NCI-H510A treated with DMSO at 0.1 percent for 48 hours (cell line): ENCODE results near the gene CAMTA1.
A peak's percentile ranks its signal among the peaks of the same experiment; 100 is the strongest.
"Not testable (repeated sequence)": the region's sequence is repeated elsewhere in the genome, so short reads cannot be mapped to it uniquely, and the experiment has no call there.

Experiments
- DNase-seq: peaks from one replicate; lab custom pipeline; 2025; lab: John Stamatoyannopoulos, UW

CAMTA1 gene

GRCh38 chr1:7409278-7409677 lies 624.0 kb downstream of the CAMTA1 start:
- DNase-seq: no peak

DNA sequence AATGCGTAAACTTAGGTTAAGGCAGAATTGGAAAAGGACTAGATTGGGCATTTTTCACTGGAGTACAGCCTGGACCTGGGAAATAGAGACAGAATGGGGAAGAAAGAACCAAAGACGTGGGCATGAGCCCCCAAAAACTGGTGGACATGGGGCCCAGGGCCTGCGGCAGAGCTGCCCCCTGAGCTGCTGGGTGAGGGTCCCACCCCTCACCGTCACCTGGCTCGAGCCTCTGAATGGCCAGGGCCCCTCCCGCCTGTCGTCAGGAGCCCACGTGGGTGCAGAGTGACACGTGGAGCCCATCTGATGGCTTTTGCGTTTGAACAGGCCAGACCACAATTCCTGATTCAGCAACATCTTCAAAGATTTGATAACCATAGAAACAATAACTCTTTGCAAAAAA lies 624.9 kb downstream of the CAMTA1 start:
- DNase-seq: no peak

DNA sequence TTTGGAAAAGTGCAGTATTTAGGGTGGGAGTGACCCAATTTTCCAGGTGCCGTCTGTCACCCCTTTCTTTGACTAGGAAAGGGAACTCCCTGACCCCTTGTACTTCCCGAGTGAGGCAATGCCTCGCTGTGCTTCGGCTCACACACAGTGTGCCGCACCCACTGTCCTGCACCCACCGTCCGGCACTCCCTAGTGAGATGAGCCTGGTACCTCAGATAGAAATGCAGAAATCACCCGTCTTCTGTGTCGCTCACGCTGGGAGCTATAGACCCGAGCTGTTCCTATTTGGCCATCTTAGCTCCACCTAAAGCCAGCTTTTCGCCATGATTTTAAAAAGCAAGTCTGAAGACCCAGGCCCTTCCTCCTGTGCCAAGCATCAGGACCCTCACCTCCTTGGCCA lies 632.4 kb downstream of the CAMTA1 start:
- DNase-seq: not testable (repeated sequence)

DNA sequence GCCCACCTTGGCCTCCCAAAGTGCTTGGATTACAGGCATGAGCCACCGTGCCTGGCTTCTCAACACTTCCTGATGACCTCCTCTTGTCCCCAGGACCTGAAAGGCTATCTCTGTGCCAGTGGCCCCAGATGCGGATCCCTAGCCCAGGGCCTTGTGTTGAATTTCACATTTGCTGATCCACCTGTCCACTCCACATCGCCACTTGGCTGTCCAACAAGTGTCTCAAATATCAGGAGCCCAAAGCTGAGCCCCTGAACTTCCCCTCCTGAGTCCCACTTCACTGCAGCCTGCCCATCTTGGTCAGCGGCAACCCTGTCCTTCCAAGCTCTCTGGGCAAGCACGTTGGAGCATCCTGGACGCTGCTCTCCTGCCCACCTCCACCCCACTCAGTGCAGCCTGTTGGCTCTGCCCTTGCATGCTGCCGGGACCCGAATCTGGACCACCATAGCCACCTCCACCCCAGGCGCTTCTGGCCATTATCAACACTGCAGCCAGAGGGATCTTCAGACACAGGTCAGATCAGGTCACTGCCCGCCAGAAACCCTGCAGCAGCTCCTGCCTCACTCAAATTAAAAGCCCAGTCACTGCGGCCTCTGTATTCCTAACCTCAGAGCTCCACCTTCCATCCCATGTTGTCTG lies 633.3 kb downstream of the CAMTA1 start:
- DNase-seq: no peak

- no peak for DNase-seq
Observed at GRCh38 chr1:7420098-7420445, 634.8 kb downstream of the CAMTA1 start.

- DNase-seq: no peak
Observed at GRCh38 chr1:7420470-7421100, 635.3 kb downstream of the CAMTA1 start.

GRCh38 chr1:7421471-7422075 lies 636.3 kb downstream of the CAMTA1 start:
- DNase-seq: no peak

DNA sequence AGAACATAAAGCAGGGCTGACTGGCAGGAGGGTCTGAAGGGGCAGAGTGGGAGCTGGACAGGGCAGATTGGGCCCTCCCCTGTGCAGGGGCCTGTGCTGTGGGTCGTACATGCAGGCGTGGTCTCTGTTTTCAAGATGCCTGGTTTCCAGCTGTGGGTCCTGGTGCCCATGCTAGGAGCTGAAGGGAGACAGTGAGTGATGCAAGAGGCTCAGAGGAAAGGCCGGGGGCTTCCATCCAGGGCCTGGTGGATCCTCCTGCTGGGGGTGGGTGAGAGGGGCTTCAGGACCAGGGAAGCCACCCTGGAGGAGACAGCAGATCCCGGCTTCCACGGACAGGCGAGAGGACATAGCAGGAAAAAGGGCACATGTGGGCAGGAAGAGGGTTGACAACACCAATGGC lies 636.8 kb downstream of the CAMTA1 start:
- DNase-seq: no peak

- no peak for DNase-seq
Observed at GRCh38 chr1:7422561-7422960, 637.3 kb downstream of the CAMTA1 start.

DNA sequence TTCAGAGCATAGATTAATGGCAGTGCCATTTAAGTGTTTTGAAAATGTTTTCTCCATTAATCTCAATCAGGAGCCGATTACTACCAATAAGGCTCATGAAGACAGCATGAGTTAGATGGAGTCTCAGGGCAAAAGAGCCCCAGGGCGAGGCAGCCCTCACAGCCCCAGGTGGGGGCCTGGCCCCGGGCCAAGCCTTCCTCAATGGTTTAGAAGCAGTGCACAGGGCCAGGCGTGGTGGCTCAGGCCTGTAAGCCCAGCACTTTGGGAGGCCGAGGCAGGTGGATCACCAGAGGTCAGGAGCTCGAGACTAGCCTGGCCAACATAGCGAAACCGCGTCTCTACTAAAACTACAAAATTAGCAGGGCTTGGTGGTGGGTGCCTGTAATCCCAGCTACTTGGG lies 637.7 kb downstream of the CAMTA1 start:
- no peak for DNase-seq

DNA sequence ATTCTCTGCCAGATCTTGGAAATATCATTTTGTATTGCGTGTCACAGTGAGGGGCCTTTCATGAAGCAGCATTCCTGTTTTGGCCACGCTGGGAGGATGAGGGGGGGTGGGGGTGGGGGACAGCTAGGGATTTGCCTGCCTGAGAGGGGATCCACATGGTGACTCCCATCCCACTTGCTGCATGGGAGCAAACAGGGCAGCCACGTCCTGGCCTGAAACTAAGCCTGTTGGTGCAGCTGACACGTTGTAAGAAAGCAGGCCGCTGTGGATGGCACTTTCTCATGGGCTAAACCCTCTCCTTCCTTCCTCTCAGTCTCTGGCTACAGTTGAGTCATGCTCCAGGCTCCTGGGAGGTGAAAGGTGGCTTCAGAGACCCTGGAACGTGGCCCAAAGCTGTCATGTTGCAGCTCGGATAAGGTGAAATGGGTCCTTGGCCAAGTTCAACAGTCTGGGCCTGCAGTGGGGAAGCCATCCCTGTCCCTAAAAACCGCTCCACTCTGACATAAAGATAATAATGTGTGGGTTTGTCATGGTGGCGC lies 639.2 kb downstream of the CAMTA1 start:
- DNase-seq: no peak

DNA sequence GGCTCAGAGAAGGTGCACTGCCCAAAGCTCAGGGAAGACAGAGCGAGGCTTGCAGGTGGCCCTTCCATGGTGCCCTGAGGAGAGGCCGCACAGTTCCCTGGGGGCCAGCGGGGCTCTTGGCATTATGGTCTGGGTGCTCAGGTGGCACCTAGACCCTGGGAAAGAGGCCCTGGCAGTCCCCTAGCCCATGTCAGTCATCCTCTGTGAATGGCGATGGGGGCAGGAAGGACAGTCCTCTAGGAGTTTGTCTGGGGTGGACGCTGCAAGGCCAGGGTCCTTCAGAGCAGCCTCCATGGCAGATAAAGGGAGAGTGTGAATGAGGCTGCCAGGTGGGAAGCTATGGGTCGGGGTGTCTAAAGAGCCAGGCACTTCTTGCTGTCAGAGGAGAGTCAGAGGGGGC lies 640.0 kb downstream of the CAMTA1 start:
- no peak for DNase-seq

DNA sequence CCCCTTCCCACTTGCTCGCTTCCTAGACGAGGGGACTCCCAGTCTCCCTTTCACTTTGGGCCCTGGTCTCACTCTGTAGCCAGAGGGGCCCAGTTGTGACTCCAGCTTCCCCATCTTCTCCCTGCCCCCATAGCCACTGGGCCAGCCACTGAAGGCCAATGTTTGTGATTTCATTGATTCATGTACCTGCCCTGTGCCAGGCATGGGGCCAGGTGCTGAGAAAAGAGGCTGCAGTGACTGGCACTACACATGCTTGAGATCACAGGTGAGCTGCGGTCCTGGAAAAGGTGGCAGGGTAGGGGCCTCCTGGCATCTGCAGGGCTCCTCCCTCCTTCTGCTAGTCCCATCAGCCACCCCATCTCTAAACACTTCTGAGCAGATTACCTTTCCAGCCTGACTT lies 640.5 kb downstream of the CAMTA1 start:
- DNase-seq: no peak

DNA sequence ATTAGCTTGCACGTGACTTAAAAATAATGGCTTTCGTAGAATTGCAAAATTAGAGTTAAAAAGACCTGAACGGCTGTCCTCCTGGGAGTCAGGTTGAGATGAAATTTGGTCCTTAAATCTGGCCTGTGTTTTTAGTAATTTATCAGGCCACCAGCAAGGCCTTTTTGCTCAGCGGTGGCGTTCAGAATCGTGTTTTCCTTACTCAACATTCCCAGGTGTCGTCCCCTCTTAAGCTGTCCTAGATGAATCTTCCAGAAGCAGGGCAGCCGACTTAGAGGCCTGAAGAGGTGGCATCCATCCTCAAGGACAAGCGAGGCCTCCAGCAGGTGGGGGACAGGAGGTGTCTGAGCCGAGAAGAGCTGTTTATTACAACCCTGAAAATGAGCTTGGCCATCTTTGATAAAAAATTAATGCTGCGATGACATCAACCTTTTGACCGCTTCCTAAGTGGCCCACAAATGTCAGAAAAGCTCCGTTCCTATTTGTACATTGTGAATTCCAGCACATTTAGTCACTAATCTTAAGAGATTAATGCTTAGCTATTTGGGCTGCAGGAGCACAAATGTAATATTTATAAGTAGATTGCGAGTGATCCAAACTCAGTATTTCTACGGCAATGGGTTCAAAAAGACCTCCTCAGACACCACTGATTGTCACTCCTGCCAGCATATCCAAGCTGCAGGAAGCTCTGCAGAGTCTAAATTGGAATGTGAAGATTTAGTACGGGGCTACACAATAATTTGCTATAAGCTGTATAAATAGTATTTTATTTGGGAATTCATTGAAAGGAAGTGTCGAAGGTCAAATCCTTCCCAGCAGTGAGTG lies 641.7 kb downstream of the CAMTA1 start:
- no peak for DNase-seq

GRCh38 chr1:7427605-7428300 lies 642.5 kb downstream of the CAMTA1 start:
- no peak for DNase-seq

DNA sequence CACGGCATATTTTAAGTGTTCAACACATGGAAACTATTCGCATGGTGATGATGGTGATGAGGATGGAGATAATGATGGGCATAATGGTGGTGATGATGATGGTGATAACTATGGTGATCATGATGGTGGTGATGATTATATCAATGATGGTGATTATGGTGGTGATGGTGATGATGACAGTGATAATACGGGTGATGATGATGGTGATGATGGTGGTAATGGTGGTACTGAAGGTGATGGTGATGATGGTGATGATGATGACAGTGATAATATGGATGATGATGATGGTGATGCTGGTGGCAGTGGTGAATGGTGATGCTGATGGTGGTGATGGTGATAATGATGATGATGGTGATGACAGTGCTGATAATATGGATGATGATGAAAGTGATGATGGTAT lies 644.0 kb downstream of the CAMTA1 start:
- DNase-seq: no peak

DNA sequence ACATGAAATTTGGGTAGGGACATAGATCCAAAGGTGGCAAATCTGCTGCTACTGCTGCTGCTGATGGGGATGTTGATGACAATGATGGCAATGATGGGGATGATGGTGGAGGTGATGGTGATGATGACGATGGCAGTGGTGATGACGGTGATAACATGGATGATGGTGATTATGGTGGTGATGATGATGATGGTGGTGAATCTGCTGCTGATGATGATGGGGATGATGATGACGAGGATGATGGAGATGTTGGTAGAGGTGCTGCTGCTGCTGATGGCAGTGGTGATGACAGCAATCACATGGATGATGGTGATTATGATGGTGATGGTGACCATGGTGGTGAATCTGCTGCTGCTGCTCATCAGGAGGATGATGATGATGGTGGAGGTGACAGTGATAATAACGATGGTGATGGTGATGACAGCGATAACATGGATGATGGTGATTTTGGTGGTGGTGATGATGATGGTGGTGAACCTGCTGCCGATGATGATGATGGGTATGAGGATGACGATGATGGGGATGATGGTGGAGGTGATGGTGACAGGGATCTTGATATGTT lies 644.9 kb downstream of the CAMTA1 start:
- no peak for DNase-seq

- no peak for DNase-seq
Observed at GRCh38 chr1:7430691-7431090, 645.4 kb downstream of the CAMTA1 start.

- DNase-seq: peak; percentile 88
Observed at GRCh38 chr1:7432102-7432899, 647.0 kb downstream of the CAMTA1 start.

GRCh38 chr1:7432900-7433380 lies 647.7 kb downstream of the CAMTA1 start:
- peak; percentile 82 for DNase-seq

- no peak for DNase-seq
Observed at GRCh38 chr1:7434566-7434965, 649.3 kb downstream of the CAMTA1 start.
